DMS153 treated with DMSO at 0.1 percent for 48 hours (cell line): ENCODE results near the gene ST3GAL4.

Experiments used
- DNase-seq: peaks from one replicate; lab custom pipeline; 2025; ENCODE audit not compliant: unreplicated experiment; lab: John Stamatoyannopoulos, UW

ST3GAL4 gene

DNA sequence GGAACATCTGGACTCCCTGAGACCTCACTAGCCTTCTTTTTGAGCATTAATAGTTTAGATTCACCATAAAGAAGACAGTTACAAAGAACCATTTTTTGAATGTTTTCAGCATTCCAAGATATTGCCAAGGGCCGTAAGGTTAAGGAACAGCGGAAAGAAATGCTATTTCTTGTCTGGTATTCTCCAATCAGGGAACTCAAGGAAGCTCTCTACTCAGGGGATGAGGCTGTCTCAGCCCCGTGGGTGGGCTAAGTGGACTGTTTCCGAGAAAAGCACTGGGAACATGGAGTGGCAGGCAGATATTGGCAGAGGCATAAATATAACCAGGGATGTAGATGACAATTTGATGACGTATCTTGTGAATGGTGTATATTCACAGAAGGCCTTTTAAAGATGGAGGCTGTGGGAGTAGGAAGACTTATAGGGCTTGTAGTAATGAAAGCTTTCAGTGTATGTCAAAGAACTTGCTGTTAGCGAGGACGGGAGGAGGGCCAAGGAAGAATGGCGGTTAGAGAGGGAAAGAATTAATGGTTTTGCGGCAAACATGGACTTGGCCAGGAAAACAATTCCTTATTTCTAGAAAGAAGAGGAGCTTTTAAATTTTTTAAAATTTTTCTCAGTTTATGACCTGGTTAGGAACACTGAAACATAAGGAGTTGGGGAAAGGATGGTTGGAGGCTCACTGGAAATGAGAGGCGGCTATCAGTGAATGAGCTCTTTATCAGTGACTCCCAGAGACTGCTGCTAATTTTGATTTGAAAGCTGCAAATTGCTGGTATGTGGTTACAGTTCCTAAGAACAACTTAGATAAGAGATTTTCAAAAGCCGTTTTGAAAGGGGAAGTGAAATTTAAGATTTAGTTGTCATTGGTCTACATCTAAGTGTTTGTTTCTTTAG lies 64.6 kb downstream of the ST3GAL4 start:
- DNase-seq, result no peak

DNA sequence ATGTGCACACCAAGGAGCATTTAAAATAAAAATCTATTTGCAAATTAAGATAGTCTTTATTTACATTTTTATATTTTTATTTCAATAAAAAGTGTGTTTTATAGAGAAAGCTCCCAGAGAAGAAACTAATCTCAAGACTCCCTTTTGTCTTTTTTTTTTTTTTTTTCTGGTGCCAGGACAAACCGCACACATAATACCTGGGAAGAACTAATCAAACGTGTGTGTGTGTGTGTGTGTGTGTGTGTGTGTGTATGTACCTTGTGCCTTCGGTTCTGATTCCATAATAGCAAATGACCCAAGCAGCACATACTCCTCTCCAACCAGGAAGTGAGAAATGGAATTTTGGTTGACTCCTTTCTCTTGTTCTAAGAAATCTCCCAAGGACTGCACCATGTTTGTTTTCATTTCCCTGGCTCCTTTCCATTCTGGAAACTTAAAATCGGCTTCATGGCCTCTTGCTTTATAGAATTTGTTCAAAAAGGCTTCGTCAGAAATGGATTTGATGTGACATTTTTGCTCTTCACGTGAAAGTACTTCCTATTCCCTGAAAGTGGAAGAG lies 65.3 kb downstream of the ST3GAL4 start:
- DNase-seq, result no peak

DNA sequence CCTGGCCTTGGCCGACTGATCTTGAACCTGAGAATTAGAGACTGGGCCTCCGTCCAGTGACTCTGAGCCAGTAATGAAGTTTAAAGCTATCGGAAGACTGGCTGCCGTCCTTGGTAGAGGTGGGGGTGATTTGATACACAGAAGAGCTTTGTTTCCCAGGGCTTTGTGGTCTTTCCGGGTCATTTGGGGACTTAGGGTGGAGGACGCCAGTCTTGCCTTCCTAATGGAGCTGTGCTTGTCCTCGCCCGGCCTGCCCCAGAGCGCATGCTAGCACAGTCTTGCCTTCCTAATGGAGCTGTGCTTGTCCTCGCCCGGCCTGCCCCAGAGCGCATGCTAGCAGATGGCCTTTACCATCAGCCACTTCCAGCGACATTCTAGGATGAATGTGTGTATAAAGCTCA lies 65.8 kb downstream of the ST3GAL4 start:
- no peak for DNase-seq

DNA sequence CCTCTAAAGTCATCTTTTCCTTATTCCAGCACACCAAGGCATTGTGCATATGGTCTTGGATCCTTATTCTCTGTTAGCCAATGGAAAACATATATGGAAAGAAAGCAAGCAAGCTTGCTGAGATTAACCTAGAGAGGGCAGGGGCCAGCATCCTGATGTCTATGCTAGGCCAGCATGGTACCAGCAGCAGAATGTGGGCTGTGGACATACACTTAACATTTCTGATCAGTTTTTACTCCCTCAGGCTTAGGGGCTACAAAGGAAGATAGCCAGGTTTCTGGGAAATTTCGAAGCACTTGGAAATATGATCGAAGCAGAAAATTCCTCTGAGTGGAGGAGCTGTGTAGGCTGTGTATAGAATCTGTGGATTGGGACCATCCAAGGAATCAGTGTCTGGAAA lies 67.0 kb downstream of the ST3GAL4 start:
- no peak for DNase-seq

DNA sequence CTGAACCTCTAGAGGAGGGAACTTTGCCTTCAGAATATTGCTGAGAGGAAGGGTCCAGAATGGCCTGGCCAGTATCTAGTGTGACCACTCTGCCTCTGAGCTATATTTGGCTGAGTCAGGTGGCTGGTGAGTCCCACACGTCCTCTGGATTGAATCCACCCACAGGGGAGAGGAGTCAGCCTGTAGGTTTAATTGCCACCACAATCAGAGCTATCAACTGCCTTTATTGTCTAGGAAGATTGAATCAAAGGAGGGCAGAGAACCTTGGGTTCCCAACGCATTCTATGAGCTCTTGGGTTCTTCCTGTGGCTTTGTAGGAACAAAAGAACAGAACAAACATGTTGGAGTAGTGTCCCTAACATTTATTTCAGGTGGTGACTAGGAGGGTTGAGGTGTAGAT lies 67.7 kb downstream of the ST3GAL4 start:
- no peak for DNase-seq

DNA sequence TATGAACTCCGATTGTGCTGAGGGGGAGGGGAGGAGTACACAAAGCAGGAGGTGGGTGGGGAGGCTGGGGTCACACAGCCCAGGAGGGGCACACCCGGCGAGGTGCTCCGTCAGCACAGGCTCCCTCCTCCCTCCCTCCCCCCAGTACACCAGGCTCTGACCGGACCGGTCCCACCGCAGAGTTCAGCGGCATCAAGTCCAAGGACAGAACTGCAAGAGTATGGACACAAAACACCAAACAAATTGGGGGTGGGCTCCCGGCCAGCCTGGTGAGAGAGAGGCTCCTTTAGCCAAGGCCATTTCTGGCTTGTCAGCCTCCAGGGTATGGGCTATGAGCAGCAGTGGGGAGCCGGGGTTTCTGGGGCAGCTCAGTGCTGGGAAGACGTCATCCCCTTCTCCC lies 68.3 kb downstream of the ST3GAL4 start:
- no peak for DNase-seq

DNA sequence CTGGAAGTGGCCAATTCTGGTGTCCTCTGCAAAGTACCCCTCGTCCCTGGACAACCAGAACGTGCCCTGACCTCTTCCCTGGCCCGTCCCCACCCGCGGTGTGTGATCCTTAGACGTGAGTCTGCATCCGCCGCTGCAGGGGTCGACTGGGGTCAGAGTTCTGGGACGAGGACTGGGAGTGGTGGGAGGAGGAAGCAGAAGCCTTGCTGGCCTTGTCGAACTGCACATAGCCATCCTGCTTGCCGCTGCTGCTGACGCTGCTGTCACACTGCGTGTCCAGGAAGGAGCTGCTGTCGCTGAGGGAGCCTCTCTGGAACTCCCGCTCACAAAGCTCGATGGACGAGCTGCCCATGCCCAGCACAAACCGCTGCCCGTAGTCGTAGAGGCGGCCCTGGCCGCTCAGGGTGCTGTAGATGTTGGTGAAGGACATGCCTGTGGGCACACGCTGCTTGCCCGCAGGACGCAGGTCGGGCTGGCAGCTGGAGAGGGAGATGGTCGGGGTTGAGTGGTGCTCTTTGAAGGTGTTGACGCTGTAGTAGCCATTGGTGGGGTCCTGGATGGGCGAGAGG lies 69.1 kb downstream of the ST3GAL4 start:
- DNase-seq, result no peak

DNA sequence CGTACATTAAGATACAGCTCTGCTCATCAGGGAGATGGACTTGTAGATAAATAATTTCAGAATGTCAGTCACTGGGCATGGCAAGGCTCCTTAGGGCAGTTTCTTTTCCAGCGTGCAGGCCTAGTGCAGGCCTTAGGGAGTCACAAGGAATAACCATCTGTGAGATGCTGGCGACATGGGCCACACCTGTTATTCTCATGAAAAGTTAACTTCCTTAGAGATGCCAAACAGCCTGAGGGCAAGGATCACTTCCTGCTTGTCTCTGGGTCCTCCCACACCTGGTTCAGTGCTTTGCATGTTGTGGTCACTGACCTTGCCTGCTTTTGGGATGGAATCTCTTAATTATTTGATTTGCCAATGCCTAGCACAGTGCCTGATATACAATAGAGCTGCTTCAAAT lies 70.6 kb downstream of the ST3GAL4 start:
- no peak for DNase-seq

DNA sequence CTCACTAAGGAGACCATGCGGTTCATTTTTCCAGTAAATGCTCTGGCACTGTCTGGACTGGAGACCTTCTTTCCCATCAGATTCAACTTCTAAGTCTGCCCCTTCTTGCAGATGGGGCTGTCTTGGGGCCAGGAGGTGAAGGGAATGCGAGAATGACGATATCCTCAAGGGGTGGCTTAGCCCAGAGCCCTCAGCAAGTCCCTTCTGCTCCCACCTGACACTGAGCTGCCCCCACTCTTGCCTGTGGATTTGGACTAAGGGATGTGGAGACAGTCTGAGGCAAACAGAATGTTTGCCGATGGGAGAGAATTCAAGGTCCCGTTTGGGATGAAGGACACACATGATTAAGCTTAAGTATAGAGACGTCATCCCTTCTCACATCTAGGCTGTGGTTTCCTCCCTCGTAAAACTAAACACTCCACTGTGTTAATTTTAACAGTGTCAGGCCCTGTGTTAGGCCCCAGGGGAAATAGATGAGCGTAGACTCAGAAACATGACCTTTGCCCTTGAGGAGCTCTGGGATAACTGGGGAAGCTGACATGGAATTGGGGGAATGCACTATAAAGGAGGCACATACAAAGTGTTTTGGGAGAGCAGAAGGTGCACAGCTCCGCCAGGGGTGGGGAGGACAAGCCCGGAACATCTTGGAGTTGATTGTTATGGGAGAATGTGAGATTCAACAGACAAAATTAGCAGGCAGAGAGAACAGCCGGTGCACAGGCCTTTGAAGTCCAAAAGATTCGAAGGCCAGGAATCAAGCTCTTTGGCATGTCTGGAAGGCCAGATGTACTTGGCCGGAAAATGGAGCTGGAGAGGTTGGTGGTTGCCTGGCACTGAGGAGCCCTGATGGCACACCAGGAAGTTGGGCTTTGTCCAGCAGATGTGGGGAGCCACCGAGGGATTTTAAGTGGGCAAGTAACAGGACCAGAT lies 71.6 kb downstream of the ST3GAL4 start:
- no peak for DNase-seq

DNA sequence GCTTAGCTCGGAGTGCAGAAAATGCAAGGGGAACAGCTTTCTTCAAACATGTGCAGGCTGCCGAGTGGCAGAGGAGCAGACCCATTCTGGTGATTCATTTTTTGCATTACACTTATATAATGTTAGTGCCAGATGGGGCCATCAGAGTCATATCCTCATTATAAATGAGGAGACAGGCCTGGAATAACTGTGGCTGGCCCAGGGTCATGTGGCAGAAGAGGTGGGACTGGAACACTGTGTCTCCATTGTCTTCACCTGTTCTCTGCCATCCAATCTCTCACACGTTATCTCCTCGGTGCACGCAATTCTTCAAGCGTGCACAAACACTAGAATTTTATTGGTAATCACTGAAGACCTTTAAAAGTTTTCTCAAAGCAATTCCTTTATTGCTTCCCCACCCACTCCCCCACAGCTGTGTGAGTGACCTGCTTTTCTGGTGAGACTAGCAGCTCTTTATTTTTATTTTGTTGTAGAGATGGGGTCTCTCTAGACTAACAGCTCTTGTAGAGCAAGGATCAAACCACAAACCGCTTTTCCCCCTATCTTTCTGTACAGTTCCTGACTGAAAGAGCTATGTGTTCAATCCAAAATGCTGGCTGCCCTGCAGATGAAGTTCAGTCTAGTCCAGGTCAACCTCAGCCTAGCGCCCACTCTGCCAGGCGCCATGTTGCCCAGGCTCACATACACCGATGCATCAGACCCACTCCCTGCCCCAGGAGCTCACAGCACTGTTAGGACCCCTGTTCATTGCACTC lies 75.3 kb downstream of the ST3GAL4 start:
- no peak for DNase-seq

DNA sequence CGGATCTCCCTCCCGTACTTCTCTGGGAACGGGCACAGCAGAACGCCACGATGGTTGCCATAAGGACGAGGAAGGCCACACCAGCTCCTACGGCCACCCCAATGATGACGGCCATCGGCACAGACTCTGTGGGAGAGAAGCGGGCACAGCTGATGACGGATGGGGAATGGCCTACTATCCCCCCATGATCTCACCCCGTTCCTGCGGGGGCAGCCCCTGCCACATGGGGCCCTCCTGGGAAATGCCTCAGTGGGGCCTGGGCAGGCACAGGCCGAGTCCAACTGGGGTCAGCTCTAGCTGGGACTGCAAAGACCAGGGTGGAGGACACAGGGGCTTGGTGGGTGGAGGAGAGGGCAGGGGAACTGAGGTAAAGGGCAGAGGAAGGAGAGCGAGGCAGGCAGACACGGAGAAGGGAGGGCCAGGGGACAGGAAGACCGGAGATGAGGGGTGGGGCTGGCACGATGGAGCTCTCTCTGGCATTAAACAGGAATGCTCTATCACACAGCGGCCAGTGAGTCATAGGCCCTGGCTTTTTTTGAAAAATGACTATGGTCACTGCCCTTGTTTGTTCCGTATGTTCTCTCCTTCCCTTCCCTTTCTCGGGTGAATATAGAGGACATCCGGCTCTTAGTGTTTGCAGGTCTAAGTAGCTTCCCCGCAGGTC lies 76.0 kb downstream of the ST3GAL4 start:
- DNase-seq, result no peak

DNA sequence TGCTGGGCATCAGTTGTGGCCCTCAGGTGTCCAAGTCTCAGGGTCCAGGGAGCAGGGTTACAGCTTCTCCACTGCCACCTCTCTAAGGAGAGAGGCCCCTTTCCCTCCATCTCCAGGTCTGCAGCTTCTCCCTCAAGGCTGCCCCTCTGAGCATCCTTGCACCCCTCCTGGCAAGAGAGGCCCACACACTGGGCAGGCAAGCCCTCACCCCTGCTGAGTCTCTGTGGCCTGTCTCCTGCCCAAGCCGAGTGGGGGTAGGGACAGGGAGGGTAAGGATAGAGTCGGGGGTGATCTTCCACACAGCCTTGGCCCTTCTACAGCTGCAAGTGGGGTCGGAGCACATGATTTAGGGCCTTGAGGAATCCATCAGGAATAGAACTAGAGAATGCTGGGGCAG lies 76.6 kb downstream of the ST3GAL4 start:
- no peak for DNase-seq

DNA sequence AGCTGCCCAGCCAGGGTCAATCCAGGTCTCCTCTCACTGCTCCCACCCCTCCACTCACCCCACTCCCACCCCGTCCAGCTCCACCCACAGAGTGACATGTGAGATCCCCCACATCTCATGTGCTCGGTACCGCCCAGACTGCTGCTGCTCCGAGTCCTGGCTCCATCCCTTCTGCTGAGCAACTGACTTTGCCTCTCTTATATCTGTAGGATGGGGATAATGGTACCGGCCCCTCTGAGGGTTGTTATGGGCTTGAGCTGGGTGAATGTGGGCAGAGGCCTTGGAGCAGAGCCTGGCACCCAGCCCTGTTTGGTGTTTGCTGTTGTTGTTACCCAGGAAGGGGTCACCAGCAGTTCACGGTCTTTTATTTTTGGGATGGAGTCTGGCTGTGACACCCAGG lies 77.0 kb downstream of the ST3GAL4 start:
- DNase-seq, result no peak

DNA sequence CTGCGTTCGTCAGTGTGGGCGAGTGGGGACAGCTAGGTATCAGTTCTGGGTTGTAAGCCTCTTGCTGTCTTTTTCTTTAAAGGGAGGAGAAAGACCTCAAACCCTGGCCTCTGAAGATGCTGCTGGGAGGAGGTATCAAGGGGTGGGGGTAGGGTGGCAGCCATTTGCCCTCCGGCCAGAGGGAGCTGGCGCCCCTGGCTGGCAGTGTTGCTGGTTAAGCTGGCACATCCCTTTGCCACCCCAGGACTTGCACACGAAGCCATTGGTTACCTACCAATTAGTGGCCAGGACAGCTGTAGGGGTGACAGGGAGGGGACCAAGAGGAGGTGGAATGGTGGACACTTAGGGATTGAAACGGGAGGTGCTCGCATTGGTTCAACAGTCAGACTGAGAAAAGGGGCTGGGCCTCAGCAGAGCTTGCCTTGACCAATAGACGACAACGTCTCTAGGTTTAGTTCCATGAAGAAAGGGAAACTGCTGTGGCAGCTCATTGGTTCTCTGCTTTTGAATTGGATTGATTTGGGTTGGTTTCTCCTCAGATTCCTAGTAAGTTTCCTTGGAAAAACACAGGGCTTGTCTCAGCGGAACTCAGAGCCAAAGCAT lies 77.9 kb downstream of the ST3GAL4 start:
- no peak for DNase-seq

DNA sequence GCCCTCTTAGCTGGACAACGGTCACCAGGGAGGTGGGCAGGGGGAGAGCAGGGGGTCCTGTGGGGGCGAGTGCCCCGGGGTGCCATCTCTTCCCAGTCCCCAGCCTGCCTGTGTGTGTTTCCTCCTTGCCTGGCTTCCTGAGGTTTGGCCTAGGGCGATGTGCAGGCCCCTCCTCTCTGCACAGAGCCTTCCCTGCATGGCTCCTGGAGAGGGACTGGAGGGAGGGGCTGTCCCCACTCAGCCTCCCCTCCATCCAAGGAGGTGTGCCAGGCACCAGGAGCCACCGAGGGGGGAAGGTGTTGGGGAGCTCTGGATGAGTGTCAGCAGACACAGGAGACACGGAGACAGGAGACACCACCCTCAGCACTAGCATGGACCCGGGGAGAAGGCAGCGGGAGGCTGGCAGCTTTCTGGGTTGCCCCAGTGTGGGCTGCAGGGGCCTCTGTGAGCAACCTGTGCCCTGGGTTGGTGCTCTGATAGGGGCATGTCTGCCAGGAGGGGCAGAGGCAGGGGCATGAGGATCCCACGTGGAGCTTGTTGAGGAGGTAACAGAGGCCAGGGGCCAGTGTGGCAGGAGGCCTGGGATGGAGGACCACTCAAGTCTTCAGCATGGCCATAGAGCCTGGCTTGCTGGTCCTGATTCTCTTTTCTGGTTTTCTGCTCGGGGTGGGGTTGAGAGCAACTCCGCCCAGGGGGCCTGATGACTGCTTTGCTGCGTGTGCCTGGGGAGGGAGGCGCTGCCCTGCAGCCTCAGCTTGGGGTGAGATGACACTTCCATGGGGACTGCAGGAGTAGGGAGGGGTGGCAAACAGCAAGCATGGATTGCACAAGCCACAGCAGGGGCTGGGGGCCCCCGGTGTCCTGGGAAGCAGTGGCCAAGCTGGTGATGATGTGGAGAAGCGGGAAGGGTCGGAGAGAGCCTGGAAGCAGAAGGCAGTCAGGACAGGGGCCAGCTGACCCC lies 78.8 kb downstream of the ST3GAL4 start:
- no peak for DNase-seq

DNA sequence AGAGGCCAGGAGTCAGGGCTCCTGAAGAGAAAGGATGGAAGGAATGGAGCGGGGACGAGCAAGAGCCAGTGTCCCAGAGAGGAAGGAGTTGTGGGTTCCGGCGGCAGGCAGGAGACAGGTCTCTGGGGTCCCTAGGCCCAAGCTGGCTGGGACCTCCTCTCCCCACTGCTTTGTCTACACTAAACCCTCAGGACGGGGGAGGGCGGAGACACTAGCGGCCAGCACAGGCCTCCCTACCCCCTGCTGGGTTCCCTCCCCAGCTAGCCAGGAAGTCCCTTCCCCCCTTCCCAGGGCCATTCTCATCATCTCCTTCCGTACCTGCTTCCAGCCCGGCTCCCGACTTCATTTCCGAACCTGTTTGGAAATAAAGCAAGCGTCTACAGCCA lies 79.5 kb downstream of the ST3GAL4 start:
- DNase-seq, result no peak

DNA sequence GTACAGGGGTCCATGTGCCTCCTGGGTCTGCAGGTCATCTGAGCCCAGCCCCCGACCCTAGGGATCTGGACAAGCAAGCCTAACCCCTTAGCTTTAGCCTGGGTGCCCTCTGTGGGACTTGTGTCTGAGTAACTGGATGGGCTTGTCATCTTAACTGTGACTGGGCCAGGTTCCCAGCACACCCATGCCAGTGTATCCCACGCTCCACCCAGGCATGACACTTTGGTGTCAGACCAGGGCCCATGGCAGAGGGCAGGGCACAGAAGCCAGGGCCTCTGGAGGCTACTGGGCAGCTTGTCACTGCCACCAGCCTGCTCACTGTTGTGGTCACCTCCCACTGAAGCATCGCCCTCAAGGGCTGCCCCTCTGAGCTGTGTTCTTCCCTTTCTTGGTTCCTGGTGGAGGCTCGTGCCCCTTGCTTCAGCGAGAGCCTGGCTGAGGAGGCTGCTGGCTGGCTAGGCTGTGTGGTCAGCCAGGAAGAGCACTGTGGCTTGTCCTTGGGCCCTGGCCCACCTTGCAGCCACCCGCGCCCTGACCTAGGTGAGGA lies 80.8 kb downstream of the ST3GAL4 start:
- no peak for DNase-seq

DNA sequence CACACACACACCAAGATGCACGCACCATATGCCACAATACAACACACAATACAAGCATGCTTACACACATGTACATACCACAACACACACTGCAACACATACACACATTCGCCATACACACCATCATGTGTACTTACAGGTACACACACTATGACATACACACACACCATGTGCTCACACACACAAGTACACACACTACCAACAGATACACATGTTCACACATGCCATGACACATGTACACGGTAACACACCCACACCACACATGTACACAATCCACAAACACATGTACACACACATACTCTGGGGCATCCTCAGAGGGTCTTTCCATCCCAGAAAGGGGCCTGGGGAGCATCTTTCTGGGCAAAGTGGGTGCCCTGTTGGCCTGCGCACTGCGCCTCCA lies 82.2 kb downstream of the ST3GAL4 start:
- DNase-seq, result no peak
